ENCODE measurements around the gene UBQLN4.

- TF ChIP-seq CTCF (IDR thresholded peaks at IDR 0.05; ENCODE audit: low read length) (no peak), EZH2phosphoT487 (IDR thresholded peaks at IDR 0.05; ENCODE audit: low read length) (no peak), EZH2 (optimal IDR thresholded peaks at IDR 0.05; ENCODE audit: low read depth, low read length) (no peak)
Measured at GRCh38 chr1:156073110-156073687, 19.6 kb upstream of the UBQLN4 start.

All from MM.1S (cell line).